Skeletal muscle satellite cell (primary cell): Measurements from ENCODE around the gene NUP37.
A peak's percentile ranks its signal among the peaks of the same experiment; 100 is the strongest.
"Not testable (repeated sequence)": the region's sequence is repeated elsewhere in the genome, so short reads cannot be mapped to it uniquely, and the experiment has no call there.

Source experiments
- H3K27me3 ChIP-seq: 2 replicates; pipeline ENCODE4 v1.7.0; 2013; ENCODE audit warnings: low read length; ENCODE audit not compliant: control insufficient read depth, insufficient read depth
- H3K36me3 ChIP-seq: 2 replicates; pipeline ENCODE4 v1.7.0; 2013; ENCODE audit warnings: mild to moderate bottlenecking, control low read depth, low read length; ENCODE audit not compliant: insufficient read depth
- H3K4me1 ChIP-seq: 2 replicates; pipeline ENCODE4 v1.7.0; 2013; ENCODE audit warnings: low read length; ENCODE audit not compliant: control insufficient read depth, insufficient read depth
- H3K4me2 ChIP-seq: 2 replicates; pipeline ENCODE4 v1.7.0; 2013; ENCODE audit warnings: mild to moderate bottlenecking, low read length
- H3K4me3 ChIP-seq: 2 replicates; pipeline ENCODE4 v1.7.0; 2013; ENCODE audit warnings: low read length
- H3K9ac ChIP-seq: 2 replicates; pipeline ENCODE4 v1.7.0; 2013; ENCODE audit warnings: mild to moderate bottlenecking, low read depth, low read length, moderate library complexity
- H3K9me3 ChIP-seq: replicated peaks from 2 replicates; pipeline ENCODE4 v1.7.0; 2013; ENCODE audit warnings: mild to moderate bottlenecking, control low read depth, low read length

Gene NUP37

GRCh38 chr12:102080842-102081241 lies 39.1 kb downstream of the NUP37 start:
- Histone ChIP-seq H3K9ac (no peak overlapping the region), H3K9me3 (no peaks in the 10 kb centered on the region), H3K4me3 (no peak overlapping the region), H3K27me3 (no peaks in the 10 kb centered on the region), H3K36me3 (peaks cover 28% of the 10 kb centered on the region), H3K4me2 (no peak overlapping the region), H3K4me1 (no peaks in the 10 kb centered on the region)

- not testable (repeated sequence) for H3K4me2 ChIP-seq, H3K4me1 ChIP-seq, H3K27me3 ChIP-seq, H3K4me3 ChIP-seq, H3K9me3 ChIP-seq, H3K9ac ChIP-seq
- H3K36me3 ChIP-seq: peaks cover 14% of the 10 kb centered on the region
These were observed 47.8 kb downstream of the NUP37 start for GRCh38 chr12:102072092-102072491.

DNA sequence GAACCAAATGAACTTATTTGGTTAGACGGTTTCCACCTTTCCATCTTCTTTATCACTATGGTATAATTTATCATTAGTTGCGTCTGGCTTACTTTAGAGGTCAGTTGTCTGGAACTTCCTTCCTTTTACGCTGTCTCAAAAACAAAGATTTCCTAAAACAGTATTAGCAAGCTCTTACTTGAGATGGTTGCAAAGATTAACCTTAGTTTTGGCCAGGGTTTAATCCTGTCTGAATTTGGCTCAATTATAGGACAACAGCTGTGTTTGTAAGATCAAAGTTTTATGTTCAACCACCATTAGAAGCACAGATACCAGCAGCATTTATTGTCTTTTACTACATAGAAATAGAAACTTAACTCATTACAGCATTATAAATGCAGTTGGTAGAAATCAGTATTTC lies 50.2 kb downstream of the NUP37 start:
- Histone ChIP-seq H3K27me3 (no peaks in the 10 kb centered on the region), H3K4me1 (peaks cover 5% of the 10 kb centered on the region), H3K4me2 (no peak overlapping the region), H3K9me3 (no peaks in the 10 kb centered on the region), H3K36me3 (peaks cover 7% of the 10 kb centered on the region), H3K4me3 (no peak overlapping the region), H3K9ac (no peak overlapping the region)

DNA sequence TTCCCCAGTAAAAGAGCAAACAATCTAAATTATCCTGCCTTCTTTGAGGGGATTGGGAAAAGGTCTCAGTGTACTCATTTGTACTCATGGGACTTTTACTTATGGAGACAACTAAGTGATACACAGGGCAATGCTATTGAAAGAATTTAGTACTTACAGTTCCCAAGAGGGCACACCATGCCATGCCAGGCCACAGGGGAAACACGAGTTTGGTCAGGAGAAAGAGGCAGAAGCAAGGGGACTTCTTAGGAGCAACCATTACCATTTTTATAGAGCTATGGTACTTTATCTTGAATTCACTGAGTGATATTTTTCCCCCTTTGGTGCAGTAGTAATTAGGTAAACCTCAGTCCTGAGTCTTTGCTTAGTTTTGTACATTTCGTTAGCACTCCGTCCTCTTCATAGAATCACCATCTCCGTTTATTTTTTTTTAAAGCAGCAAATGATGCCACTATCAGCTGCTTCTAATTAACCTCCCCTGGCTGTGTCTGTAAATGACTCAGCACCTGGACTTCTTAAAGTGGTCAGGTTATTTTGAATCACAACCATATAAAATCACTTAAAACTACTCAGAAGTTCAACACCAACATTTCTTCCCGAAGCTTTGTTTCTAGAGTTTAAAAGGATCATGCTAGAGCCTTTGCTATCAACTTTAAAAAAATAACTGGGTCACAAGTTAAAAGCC lies 52.2 kb downstream of the NUP37 start:
- Histone ChIP-seq H3K36me3 (no peaks in the 10 kb centered on the region), H3K9me3 (no peaks in the 10 kb centered on the region), H3K9ac (no peak overlapping the region), H3K27me3 (no peaks in the 10 kb centered on the region), H3K4me1 (peaks cover 5% of the 10 kb centered on the region), H3K4me2 (no peak overlapping the region), H3K4me3 (no peak overlapping the region)

DNA sequence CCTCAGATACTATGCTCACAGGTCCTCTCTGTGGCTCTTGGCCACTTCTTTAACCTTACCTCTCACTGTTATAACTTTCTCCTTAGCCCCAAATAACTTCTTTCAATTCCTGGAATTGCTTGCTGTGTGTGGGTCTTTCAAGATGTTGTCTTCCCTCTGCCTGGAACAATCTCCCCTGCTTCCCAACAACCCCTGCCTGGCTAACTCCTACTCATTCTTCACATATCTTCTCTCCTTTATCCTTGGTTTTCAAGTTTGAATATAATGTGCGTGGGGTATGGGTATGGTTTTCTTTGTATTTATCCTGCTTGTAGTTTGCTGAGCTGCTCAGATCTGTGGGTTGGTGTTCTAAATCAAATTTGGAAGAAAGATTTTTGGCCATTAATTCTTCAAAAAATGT lies 55.4 kb downstream of the NUP37 start:
- Histone ChIP-seq H3K9ac (no peak overlapping the region), H3K4me2 (no peak overlapping the region), H3K9me3 (no peaks in the 10 kb centered on the region), H3K27me3 (no peaks in the 10 kb centered on the region), H3K4me1 (peaks cover 9% of the 10 kb centered on the region), H3K36me3 (peaks cover 4% of the 10 kb centered on the region), H3K4me3 (no peak overlapping the region)

DNA sequence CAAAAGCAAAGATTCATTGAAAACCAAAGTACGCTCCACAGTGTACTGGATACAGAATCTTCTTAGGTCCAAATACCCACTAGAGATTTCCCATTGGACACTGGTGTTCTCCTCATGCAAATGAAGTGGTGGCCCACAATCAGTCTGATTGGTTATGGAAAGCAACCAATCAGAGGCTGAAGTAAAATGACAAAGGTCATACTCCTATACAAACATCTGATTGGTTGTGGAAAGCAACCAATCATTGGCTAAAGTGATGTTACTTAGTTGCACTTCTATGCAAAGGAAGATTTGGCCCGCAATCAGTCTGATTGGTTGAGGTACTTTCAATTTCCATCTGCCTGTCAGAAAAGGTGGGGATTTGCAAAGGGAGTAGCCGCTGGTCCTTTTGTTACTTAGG lies 56.8 kb downstream of the NUP37 start:
- peaks cover 9% of the 10 kb centered on the region for H3K4me1 ChIP-seq
- no peaks in the 10 kb centered on the region for H3K27me3 ChIP-seq
- H3K4me2 ChIP-seq: no peak overlapping the region
- H3K4me3 ChIP-seq: no peak overlapping the region
- H3K9ac ChIP-seq: no peak overlapping the region
- H3K9me3 ChIP-seq: no peaks in the 10 kb centered on the region
- peaks cover 7% of the 10 kb centered on the region for H3K36me3 ChIP-seq

DNA sequence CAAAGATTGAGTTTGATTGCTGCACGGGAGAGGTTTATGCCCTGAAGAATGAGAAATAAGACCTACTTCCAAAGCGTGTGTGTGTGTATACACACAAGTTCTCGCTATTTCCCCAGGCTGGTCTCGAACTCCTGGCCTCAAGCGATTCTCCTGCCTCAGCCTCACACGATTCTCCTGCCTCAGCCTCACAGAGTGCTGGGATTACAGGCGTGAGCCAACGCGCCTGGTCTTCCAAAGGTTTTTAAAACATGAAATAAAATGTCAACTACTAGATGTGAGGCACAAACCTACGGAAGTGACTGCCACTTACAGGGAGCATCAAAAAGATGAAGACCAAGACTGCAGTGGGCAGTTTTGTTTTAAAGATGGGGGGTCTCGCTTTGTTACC lies 57.5 kb downstream of the NUP37 start:
- Histone ChIP-seq H3K4me1 (peaks cover 4% of the 10 kb centered on the region), H3K27me3 (no peaks in the 10 kb centered on the region), H3K4me2 (peak overlapping the region; percentile 82), H3K4me3 (peak overlapping the region; percentile 90), H3K9ac (peak overlapping the region; percentile 93), H3K36me3 (peaks cover 7% of the 10 kb centered on the region), H3K9me3 (no peaks in the 10 kb centered on the region)

GRCh38 chr12:102061560-102062418 lies 58.1 kb downstream of the NUP37 start, which contains the start of gene WASHC3:
TSS of gene WASHC3 (minus strand) at chr12:102061991. CDS start at chr12:102061962, 29 bp downstream.
- H3K27me3 ChIP-seq: no peaks in the 10 kb centered on the region
- no peaks in the 10 kb centered on the region for H3K9me3 ChIP-seq
- peak within 1 kb of the TSS; percentile 93 for H3K9ac ChIP-seq
- peak within 1 kb of the TSS; percentile 90 for H3K4me3 ChIP-seq
- peaks cover 12% of the 10 kb centered on the region for H3K36me3 ChIP-seq
- H3K4me2 ChIP-seq: peak within 1 kb of the TSS; percentile 82
- peaks cover 4% of the 10 kb centered on the region for H3K4me1 ChIP-seq

DNA sequence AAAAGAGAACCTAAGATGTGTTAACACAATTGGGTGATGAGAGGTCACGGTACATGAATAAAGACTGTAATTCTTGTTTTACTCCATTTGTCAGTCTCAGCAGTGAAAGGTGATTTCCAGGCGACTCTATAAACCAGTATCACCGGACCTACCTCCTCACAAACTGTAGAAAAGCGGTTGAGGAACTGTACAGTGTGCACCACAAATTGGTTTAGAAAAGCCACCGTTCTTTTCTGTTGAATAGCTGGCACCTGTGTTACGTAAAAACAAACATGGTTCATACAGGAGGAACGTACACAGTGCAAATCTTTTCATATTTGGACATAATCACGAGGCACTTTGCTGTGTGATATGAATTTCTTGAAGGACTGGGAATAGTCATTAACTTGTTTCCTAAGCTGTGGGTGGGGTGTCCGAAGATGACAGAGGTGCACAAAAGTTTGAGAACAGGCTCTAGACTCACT lies 58.8 kb downstream of the NUP37 start:
- H3K9ac ChIP-seq: peak overlapping the region; percentile 93
- no peaks in the 10 kb centered on the region for H3K9me3 ChIP-seq
- H3K27me3 ChIP-seq: no peaks in the 10 kb centered on the region
- peak overlapping the region; percentile 82 for H3K4me2 ChIP-seq
- peaks cover 15% of the 10 kb centered on the region for H3K36me3 ChIP-seq
- H3K4me1 ChIP-seq: peaks cover 4% of the 10 kb centered on the region
- H3K4me3 ChIP-seq: peak overlapping the region; percentile 90

GRCh38 chr12:102059343-102059742 lies 60.6 kb downstream of the NUP37 start:
- Histone ChIP-seq H3K4me3 (no peak overlapping the region), H3K4me2 (no peak overlapping the region), H3K36me3 (peaks cover 15% of the 10 kb centered on the region), H3K4me1 (peaks cover 4% of the 10 kb centered on the region), H3K27me3 (no peaks in the 10 kb centered on the region), H3K9ac (no peak overlapping the region), H3K9me3 (no peaks in the 10 kb centered on the region)

- Histone ChIP-seq H3K4me1 (no peaks in the 10 kb centered on the region), H3K9ac (no peak overlapping the region), H3K4me2 (no peak overlapping the region), H3K27me3 (no peaks in the 10 kb centered on the region), H3K9me3 (no peaks in the 10 kb centered on the region), H3K36me3 (peaks cover 25% of the 10 kb centered on the region), H3K4me3 (no peak overlapping the region)
These were observed 65.6 kb downstream of the NUP37 start for GRCh38 chr12:102054345-102054744.
